NOMO-1 treated with DMSO at 0.1 percent for 48 hours (cell line): ENCODE data around the gene MTMR1.

ENCODE experiments used
- DNase-seq: peaks from one replicate; lab custom pipeline; 2025; ENCODE audit not compliant: unreplicated experiment; lab: John Stamatoyannopoulos, UW

Gene MTMR1

GRCh38 chrX:150777328-150777992 is 84.3 kb downstream of the MTMR1 start:
- no peak for DNase-seq

GRCh38 chrX:150779385-150779784 is 86.2 kb downstream of the MTMR1 start:
- no peak for DNase-seq

- DNase-seq: no peak
Measured at GRCh38 chrX:150781677-150782076, 88.5 kb downstream of the MTMR1 start.

- DNase-seq: no peak
Measured at GRCh38 chrX:150790021-150790420, 96.8 kb downstream of the MTMR1 start.

GRCh38 chrX:150792949-150793527 is 99.8 kb downstream of the MTMR1 start:
- DNase-seq: no peak

- DNase-seq: no peak
Measured at GRCh38 chrX:150805736-150806135, 112.5 kb downstream of the MTMR1 start.

- DNase-seq: no peak
Measured at GRCh38 chrX:150806827-150807226, 113.6 kb downstream of the MTMR1 start.

GRCh38 chrX:150813922-150814321 is 120.7 kb downstream of the MTMR1 start:
- DNase-seq: no peak
